ENCODE data around the gene AMH. TPM values are rescaled to one million over a fixed set of nuclear protein-coding genes. Genes with fewer than 3 reads are reported as not detected.

Gene AMH
- polyA plus RNA-seq, 1 donor (not counting 4 experiments of a cell fraction or from before 2014, with no cell fraction given) = 0.07 TPM

DNA sequence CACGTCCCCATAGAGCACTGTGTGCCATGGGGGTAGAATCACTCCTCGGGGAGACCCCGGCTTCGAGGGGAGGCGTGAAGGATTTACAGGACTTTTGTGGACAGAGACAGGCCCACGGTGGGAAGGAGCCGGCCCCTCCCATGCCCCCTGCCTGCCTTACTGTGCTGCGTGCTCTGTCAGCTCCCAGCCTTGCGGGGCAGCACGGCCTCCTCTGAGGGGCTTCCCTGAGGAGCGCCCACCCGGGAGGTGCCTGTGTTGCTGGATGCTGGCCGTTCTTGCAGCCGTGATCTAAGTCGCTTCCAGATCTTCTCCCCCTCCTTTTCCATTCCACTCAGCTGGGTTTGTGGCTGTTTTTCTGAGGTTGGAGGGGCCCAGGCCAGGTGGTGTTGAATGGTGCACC lies 42.1 kb upstream of the AMH start:
- dilution Hi-C loops (cut with MboI; ENCODE audit: extremely low pct_ligation_motif_present, low sequenced_read_pairs) = no loop called here
- Histone ChIP-seq H3K27ac (ENCODE audit: control insufficient read depth, insufficient read depth, low read length) (no peak overlapping the region), H3K79me2 (ENCODE audit: control insufficient read depth, insufficient read depth, low read length) (no peaks in the 10 kb centered on the region), H3K9me1 (ENCODE audit: control insufficient read depth, extremely low read depth, insufficient read depth, low read length) (no peaks in the 10 kb centered on the region), H3K9ac (ENCODE audit: control insufficient read depth, extremely low read depth, insufficient read depth, low read length) (no peak overlapping the region), H3K9me3 (ENCODE audit: control insufficient read depth, low read depth, low read length) (no peaks in the 10 kb centered on the region), H4K20me1 (ENCODE audit: control insufficient read depth, extremely low read depth, insufficient read depth, low read length) (peaks cover under 1% of the 10 kb centered on the region), H3K27me3 (ENCODE audit: control insufficient read depth, extremely low read depth, insufficient read depth, low read length) (no peaks in the 10 kb centered on the region), H3K4me2 (ENCODE audit: control insufficient read depth, extremely low read depth, insufficient read depth, low read depth, low read length) (no peak overlapping the region), H3K4me1 (ENCODE audit: control insufficient read depth, extremely low read depth, insufficient read depth, low read length) (peaks cover 35% of the 10 kb centered on the region), H3K4me3 (ENCODE audit: control insufficient read depth in 2 of 3, extremely low read depth in 1 of 3, insufficient read depth in 2 of 3, low read depth in 1 of 3, low read length in 3 of 3) (no peak overlapping the region), H2AFZ (ENCODE audit: control insufficient read depth, low read length) (no peak overlapping the region), H3K36me3 (ENCODE audit: control insufficient read depth in 2 of 2, extremely low read depth in 1 of 2, insufficient read depth in 2 of 2, low read length in 2 of 2) (peaks cover 24 to 30% of the 10 kb centered on the region in 2 experiments)
- TF ChIP-seq EZH2 (IDR thresholded peaks at IDR 0.05; ENCODE audit: low read length) (no peak), CTCF (optimal IDR thresholded peaks at IDR 0.05 in 1 of 3, IDR thresholded peaks at IDR 0.05 in 1 of 3, conservative IDR thresholded peaks at IDR 0.05 in 1 of 3; ENCODE audit: extremely low read depth in 1 of 3, insufficient read depth in 2 of 3, low read length in 3 of 3) (no peak)
- no peak for FAIRE-seq
- DNase-seq (ENCODE audit: low read depth, low spot score) = no peak

DNA sequence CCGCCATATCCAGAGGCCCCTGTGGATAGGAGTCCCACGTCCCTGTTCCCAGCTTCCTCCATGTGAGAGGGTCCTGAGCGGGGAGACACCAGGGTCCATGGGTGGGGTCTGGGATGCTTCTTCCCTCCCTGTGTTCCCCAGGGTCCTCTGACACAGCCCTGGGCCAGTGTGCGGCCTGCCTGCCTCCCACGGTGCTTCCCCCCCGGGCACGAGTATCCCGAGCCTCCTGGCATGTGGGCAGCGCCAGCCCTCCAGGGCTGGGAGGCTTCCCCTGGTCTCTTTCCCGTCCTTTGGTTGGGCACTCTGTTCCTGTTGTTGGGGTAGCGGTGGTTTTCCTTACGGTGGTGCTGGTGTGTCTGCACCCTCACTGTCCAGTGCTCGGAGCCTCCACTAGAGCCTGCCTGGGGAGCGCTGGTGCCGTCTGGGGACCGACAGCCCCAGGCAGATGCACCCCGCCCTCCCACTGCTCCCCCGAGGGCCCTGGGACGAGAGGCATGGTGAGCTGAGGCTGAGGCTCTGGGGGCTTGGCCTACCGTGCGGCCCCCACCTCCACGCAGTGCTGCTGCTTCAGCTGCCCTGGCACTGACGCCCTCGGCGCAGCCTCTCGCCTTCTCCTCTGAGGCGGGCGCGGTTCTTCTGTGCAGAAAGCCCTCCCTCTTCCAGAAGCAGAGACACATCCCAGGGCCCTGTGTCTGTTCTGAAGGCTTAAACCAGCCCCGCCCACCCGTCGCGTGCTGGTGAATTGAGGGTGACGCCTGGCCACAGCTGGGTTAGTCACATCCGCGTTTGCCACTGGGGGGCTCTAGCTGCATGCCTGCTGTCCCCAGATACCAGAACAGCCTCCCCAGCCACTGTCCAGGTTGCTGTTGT lies 40.9 kb upstream of the AMH start:
- Histone ChIP-seq H3K27ac (ENCODE audit: control insufficient read depth, insufficient read depth, low read length) (no peak overlapping the region), H3K9ac (ENCODE audit: control insufficient read depth, extremely low read depth, insufficient read depth, low read length) (peak overlapping the region; percentile 6), H4K20me1 (ENCODE audit: control insufficient read depth, extremely low read depth, insufficient read depth, low read length) (no peaks in the 10 kb centered on the region), H3K4me3 (ENCODE audit: control insufficient read depth in 2 of 3, extremely low read depth in 1 of 3, insufficient read depth in 2 of 3, low read depth in 1 of 3, low read length in 3 of 3) (no peak overlapping the region), H3K36me3 (ENCODE audit: control insufficient read depth in 2 of 2, extremely low read depth in 1 of 2, insufficient read depth in 2 of 2, low read length in 2 of 2) (peaks cover 24 to 30% of the 10 kb centered on the region in 2 experiments), H3K4me1 (ENCODE audit: control insufficient read depth, extremely low read depth, insufficient read depth, low read length) (peaks cover 34% of the 10 kb centered on the region), H3K9me3 (ENCODE audit: control insufficient read depth, low read depth, low read length) (no peaks in the 10 kb centered on the region), H2AFZ (ENCODE audit: control insufficient read depth, low read length) (no peak overlapping the region), H3K9me1 (ENCODE audit: control insufficient read depth, extremely low read depth, insufficient read depth, low read length) (peaks cover 4% of the 10 kb centered on the region), H3K27me3 (ENCODE audit: control insufficient read depth, extremely low read depth, insufficient read depth, low read length) (no peaks in the 10 kb centered on the region), H3K79me2 (ENCODE audit: control insufficient read depth, insufficient read depth, low read length) (no peaks in the 10 kb centered on the region), H3K4me2 (ENCODE audit: control insufficient read depth, extremely low read depth, insufficient read depth, low read depth, low read length) (peak overlapping the region; percentile 3)
- TF ChIP-seq EZH2 (IDR thresholded peaks at IDR 0.05; ENCODE audit: low read length) (no peak), CTCF (optimal IDR thresholded peaks at IDR 0.05 in 1 of 3, IDR thresholded peaks at IDR 0.05 in 1 of 3, conservative IDR thresholded peaks at IDR 0.05 in 1 of 3; ENCODE audit: extremely low read depth in 1 of 3, insufficient read depth in 2 of 3, low read length in 3 of 3) (peak in 2 of 3 experiments; percentile 18 to 64)
- FAIRE-seq (peak; percentile 39), DNase-seq (ENCODE audit: low read depth, low spot score) (no peak)
- dilution Hi-C loops (cut with MboI; ENCODE audit: extremely low pct_ligation_motif_present, low sequenced_read_pairs) = no loop called here

Data from keratinocyte (primary cell).